Non-pigmented ciliary epithelial cell (primary cell): ENCODE results near the gene E4F1.

Source experiments
- DNase-seq: peaks from one replicate; pipeline ENCODE4 v3.0.0-alpha.2; 2010; ENCODE audit warnings: low read depth

E4F1 gene

DNA sequence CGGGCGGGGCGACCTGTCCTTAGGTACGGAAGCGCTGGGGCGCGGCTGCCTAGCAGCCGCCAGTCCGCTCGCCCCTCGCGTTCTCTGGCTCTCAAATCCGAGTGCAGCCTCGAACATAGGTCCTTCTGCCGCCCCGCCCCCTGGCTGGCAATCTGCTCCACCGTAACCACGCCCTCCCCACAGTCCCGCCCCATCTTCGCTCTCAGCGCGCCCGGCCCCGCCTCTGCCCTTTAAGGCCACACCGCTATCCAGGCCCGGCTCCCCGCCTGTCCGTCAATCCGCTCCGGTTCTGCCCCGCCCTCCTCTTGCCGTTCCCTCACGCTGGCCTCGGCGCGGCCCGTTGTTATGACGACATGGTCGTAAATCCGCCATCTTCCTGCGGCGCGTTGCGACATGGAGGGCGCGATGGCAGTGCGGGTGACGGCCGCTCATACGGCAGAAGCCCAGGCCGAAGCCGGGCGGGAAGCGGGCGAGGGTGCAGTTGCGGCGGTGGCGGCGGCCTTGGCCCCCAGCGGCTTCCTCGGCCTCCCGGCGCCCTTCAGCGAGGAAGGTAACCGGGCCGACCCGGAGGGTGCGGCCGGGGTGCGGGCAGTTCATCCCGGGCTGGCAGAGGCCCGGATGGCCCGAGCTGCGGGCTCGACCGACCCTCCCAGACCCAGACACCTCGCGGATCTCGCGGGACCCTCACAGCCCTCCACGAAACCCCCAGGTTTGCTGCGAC, at the start of gene E4F1:
Gene E4F1 (plus strand): TSS at position 371 of the 721 bp plus-strand sequence. CDS start 23 bp downstream, at position 394.
- DNase-seq = peak; percentile 97

DNA sequence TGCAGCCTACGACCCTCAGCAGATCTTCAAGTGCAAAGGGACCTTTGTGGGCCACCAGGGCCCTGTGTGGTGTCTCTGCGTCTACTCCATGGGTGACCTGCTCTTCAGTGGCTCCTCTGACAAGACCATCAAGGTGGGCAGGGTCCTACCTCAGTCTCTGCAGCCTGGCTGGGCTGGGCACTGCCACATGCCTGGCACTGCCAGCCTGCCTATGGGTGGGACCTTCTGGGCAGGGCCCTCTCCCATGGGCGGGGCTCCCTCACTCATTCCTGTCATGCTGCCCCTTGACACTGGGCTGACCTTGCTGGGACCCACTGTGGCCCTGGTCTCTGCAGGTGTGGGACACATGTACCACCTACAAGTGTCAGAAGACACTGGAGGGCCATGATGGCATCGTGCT, 49.5 kb upstream of the E4F1 start:
- no peak for DNase-seq

GRCh38 chr16:2174396-2175131, 48.8 kb upstream of the E4F1 start:
- no peak for DNase-seq

- DNase-seq = no peak
Observed at GRCh38 chr16:2175454-2175853, 47.9 kb upstream of the E4F1 start.

- no peak for DNase-seq
Observed at GRCh38 chr16:2176047-2176446, 47.3 kb upstream of the E4F1 start.

DNA sequence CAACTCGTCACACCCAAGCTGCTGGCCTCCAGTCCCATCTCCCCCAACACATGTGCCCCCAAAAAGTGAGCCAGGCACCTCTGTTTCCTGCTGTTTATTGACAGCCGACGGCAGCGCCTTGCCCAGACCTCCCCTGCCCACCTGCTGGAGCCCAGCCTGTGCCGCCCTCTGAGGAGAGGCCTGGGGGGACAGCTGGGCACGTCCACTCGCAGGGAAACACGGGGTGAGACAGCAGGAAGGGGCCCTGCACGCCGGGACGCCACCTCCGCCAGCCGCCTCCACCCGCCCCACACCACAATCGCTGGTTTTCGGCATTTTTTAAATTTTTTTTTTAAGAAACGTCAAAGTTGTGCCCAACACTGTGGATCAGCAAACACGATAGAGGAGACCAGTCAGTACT, 46.3 kb upstream of the E4F1 start:
- DNase-seq = no peak

GRCh38 chr16:2177561-2177960, 45.8 kb upstream of the E4F1 start:
- DNase-seq = no peak

DNA sequence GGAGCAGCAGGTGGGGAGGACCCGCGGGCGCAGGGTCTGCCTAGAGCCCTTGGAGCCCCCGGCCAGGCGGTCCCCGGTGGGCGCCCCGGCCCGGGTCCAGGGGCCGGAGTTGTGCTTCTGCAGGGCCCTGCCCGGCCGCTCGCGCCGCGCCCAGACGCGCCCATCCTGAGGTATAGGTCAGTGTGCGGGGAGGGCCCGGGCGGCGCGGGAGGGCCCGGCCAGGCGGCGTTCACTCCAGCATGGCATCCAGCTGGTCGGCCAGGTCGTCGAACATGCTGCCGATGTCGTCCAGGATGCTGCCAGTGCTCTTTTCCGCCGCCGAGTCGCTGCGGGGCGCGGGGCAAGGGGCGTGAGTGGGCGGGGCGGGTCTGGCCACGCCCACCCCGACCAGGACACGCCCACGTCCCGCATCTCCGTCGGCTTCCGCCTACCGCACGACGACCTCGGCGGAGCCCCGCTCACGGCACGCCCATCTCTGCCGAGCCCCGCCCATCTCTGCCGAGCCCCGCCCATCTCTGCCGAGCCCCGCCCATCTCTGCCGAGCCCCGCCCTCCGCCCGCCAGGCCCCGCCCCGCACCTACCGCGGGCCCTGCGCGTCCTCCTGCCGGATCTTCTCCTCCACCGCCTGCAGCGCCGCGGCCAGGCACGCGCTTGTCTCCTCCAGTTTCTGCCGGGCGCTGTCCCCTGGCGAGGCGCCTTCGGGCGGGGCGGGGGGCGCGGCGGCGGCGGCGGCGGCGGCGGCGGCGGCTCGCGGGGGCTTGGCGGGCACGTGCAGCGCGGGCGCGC, 44.9 kb upstream of the E4F1 start:
- no peak for DNase-seq

- DNase-seq = no peak
Observed at GRCh38 chr16:2179107-2179501, 44.3 kb upstream of the E4F1 start.

- no peak for DNase-seq
Observed at GRCh38 chr16:2179576-2179975, 43.8 kb upstream of the E4F1 start.

GRCh38 chr16:2180461-2180860, 42.9 kb upstream of the E4F1 start:
- DNase-seq = no peak

- no peak for DNase-seq
Observed at GRCh38 chr16:2180962-2181923, 42.1 kb upstream of the E4F1 start.

DNA sequence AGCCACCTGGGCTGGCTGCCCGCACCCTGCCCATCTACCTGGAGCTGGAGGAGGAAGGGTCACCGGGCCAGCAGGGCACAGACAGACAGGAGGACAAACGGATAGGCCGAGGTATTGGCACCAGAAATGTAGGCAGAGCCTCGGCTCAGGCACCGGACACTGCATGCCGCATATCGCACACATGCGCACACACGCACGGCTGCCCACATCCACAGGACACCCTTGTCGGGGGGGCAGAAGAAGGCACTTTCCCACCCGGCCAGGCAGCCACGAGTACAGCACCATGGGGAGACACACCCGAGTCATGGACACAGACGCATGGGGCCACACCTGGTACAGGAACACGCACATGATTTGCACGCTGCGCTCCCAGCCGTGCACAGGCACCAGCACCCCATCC, 41.4 kb upstream of the E4F1 start:
- no peak for DNase-seq

GRCh38 chr16:2183671-2184070, 39.7 kb upstream of the E4F1 start:
- DNase-seq = no peak

- no peak for DNase-seq
Observed at GRCh38 chr16:2184346-2184745, 39.0 kb upstream of the E4F1 start.

DNA sequence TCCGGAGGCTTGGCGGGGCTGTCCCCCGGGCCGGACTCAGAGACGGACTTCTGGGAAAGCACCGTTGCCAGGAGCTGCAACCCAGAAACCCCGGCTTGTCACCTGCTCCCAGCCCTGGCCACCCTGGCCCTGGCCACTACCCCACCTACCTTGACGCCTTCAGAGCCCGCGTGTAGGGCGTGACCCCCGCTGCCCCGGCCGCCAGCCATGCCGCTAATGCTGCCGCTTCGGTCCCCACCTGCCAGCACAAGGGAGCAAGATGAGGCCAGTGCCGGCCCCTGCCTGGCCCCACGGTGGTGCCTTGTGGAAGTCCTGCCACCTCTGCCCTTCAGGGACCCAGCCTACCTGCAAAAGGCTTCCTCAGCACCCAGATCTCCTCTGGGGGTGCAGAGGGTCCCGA, 38.4 kb upstream of the E4F1 start:
- DNase-seq = no peak

DNA sequence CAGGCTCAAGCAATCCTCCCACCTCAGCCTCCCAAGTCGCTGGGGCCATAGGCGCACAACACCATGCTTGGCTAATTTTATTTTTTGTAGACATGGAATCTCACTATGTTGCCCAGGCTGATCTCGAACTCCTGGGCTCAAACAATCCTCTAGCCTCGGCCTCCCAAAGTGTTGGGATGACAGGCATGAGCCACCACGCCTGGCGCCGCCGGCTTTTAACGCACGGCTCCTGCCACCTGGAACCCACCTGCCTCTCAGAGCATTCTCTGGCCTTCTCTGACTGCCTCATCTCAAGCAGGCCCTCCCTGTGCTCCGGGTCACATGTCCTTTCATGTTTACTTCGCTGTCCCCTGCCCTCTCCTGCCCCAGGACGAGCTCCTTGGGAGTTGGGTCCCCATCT, 37.3 kb upstream of the E4F1 start:
- DNase-seq = no peak

- no peak for DNase-seq
Observed at GRCh38 chr16:2186505-2186904, 36.9 kb upstream of the E4F1 start.

DNA sequence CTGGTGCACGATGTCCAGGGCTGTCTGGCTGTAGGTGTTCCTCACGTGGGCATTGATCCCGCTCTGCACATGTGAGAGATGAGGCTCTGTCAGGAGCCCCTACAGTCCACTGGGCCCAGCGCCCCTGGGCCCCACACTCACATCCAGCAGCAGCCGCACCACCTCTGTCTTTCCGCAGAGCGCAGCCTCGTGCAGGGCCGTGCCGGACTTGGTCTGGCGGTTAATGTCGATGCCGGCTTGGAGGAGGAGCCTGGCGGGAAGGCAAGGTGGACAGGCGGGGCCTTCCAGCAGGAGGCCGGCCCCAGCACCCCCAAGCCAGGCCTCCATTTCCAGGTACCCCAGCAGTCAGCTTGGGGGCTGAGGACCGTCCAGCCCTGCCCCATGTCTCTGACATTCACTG, 36.2 kb upstream of the E4F1 start:
- no peak for DNase-seq

- no peak for DNase-seq
Observed at GRCh38 chr16:2188395-2188794, 35.0 kb upstream of the E4F1 start.

GRCh38 chr16:2189252-2189893, 34.0 kb upstream of the E4F1 start:
- DNase-seq = no peak
